Testis (tissue), 3 donors: ENCODE results near the gene ZKSCAN3. TPM values are rescaled to one million over a fixed set of nuclear protein-coding genes. Genes with fewer than 3 reads are reported as not detected.

Experiments
- DNase-seq: peaks from one replicate; pipeline ENCODE4 v3.0.0-alpha.2; 2019
- H3K27ac ChIP-seq, 2 donors: fragments of 200-600 bp; sonication (generic); one replicate each; pipeline ENCODE4 v1.5.1; 2019
- H3K27me3 ChIP-seq: fragments of 200-600 bp; sonication (generic); one replicate; pipeline ENCODE4 v1.5.1; 2019
- H3K36me3 ChIP-seq: fragments of 200-600 bp; sonication (generic); one replicate; pipeline ENCODE4 v1.5.1; 2017; ENCODE audit warnings: low read depth; ENCODE audit errors: missing control alignments
- H3K4me1 ChIP-seq: fragments of 200-600 bp; sonication (generic); one replicate; pipeline ENCODE4 v1.5.1; 2019
- H3K4me3 ChIP-seq, 2 donors: fragments of 200-600 bp; sonication (generic); one replicate each; pipeline ENCODE4 v1.5.1; 2017 to 2019
- H3K9me3 ChIP-seq: fragments of 200-600 bp; sonication (generic); one replicate; pipeline ENCODE4 v1.5.1; 2017
- CTCF ChIP-seq, 3 experiments: fragments of 450-650 bp in 2 of 3; fragments of 200-600 bp in 1 of 3; sonication (generic) in 1 of 3; IDR thresholded peaks; one replicate each; pipeline ENCODE4 v1.5.1; 2016 to 2019; ENCODE audit warnings: antibody characterized with exemption in 3 of 3, mild to moderate bottlenecking in 2 of 3, moderate library complexity in 1 of 3
- POLR2A ChIP-seq: fragments of 450-650 bp; IDR thresholded peaks from one replicate; pipeline ENCODE4 v1.6.1; 2017; ENCODE audit warnings: antibody characterized with exemption, mild to moderate bottlenecking, moderate library complexity
- WGBS, 2 donors: methylation state at CpG; one replicate each; pipeline ENCODE4 v1.1.5; 2018; 5-methylcytosine and 5-hydroxymethylcytosine counted together
- intact Hi-C: fragments of 100-400 bp; cut with DNase I; formaldehyde crosslinking; loops from one replicate; pipeline ENCODE4 v1.15.1; 2023; ENCODE audit warnings: low total_unique reads
- polyA plus RNA-seq: library from polyadenylated mRNA; stranded (reverse); fragments of 350-450 nt; fragmentation: Illumina TruSeq; extraction: RNeasy Lipid Tissue Mini Kit (QIAGEN cat#74804); gene quantifications from one replicate; pipeline ENCODE4 v1.2.3, GENCODE V29; 2014; ENCODE audit warnings: low read depth, low replicate concordance; ENCODE audit not compliant: insufficient read depth
- total RNA-seq, 2 donors: library from RNA; depleted of rRNA; stranded (reverse); fragments of >200 nt; gene quantifications; one replicate each; pipeline ENCODE4 v1.2.3, GENCODE V29; 2016

The ZKSCAN3 gene
- total and polyA plus RNA-seq, 3 donors from 2014 or later = 5.4 to 8.3 (median 8.1) TPM

GRCh38 chr6:28373925-28374324, 24.2 kb downstream of the ZKSCAN3 start:
- TF ChIP-seq POLR2A (no peak), CTCF (IDR thresholded peaks at IDR 0.05) (no peak)
- H3K4me3 ChIP-seq = no peak overlapping the region
- no peak for DNase-seq
- no peak overlapping the region for H3K27ac ChIP-seq
- WGBS, 2 donors = 73 to 83% methylated on average over 1 of the region's 1 CpG
- H3K27me3 ChIP-seq = no peaks in the 10 kb centered on the region
- no peaks in the 10 kb centered on the region for H3K4me1 ChIP-seq
- H3K9me3 ChIP-seq = no peaks in the 10 kb centered on the region
- no peaks in the 10 kb centered on the region for H3K36me3 ChIP-seq
- intact Hi-C loops = no loop called here

DNA sequence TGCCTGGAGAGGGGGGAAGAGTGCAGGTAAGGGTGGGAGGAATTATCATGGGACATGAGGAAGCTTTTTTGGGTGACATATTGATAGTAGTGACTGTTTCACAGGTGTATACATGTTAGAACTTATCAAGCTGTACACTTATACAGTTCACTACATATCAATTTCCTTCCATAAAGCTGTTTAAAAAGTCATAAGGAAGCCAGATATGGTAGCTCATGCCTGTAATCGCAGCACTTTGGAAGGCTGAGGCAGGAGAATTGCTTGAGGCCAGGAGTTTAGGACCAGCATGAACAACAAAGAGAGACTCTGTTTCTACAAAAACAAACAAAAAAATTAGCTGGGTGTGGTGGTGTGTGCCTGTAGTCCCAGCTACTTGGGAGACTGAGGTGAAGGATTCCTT, 28.1 kb downstream of the ZKSCAN3 start:
- WGBS, 2 donors = 95 to 100% methylated on average over 1 of the region's 1 CpG
- intact Hi-C loops = no loop called here

DNA sequence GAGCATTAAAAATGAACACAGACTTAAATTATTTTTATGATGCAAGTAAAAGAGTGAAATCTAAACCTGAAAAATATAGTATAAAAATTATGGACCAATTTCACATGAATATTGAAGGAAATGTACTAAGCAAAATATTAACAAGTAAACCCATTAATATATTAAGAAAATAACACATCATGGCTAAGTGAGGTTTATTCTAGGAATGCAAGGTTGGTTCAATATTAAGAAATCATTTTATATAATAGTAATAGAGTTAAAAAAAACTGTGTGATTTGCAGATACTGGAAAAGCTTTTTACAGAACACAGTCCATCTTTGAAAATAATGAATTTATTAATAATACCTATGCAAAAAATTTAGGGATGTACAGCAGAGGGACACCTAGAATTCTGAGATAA, 28.9 kb downstream of the ZKSCAN3 start:
- no peak for DNase-seq
- Histone ChIP-seq H3K27ac (no peak overlapping the region), H3K4me1 (no peaks in the 10 kb centered on the region), H3K4me3 (no peak overlapping the region), H3K27me3 (no peaks in the 10 kb centered on the region), H3K36me3 (no peaks in the 10 kb centered on the region), H3K9me3 (no peaks in the 10 kb centered on the region)
- intact Hi-C loops = no loop called here
- TF ChIP-seq CTCF (IDR thresholded peaks at IDR 0.05) = no peak
- no peak for TF ChIP-seq POLR2A

More for the DNA sequence above, 28.1 kb downstream of the ZKSCAN3 start:
- Histone ChIP-seq H3K27me3 (no peaks in the 10 kb centered on the region), H3K9me3 (no peaks in the 10 kb centered on the region), H3K27ac (no peak overlapping the region), H3K36me3 (no peaks in the 10 kb centered on the region), H3K4me1 (no peaks in the 10 kb centered on the region), H3K4me3 (no peak overlapping the region)
- TF ChIP-seq CTCF (IDR thresholded peaks at IDR 0.05) = no peak
- TF ChIP-seq POLR2A = no peak
- DNase-seq = no peak

DNA sequence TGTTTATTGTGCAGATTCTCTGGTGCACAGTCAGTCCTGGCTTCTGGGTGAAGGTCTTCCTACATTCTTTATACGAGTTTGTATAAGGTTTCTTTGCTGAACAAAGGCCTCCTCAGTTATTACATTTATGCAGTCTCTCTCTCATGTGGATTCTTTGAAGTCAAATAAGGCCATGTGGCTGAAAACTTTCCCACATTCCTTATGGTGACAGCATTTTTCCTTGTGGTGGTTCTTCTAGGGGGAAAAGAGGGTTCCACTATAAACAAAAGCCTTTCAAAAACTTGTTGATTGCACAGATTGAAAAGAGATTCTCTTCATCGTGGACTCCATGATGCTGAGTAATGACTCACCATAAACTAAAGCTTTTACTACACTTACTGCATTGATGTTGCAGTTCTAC, 30.6 kb downstream of the ZKSCAN3 start:
- TF ChIP-seq CTCF (IDR thresholded peaks at IDR 0.05) (no peak), POLR2A (no peak)

More for the DNA sequence above, 30.6 kb downstream of the ZKSCAN3 start:
- H3K36me3 ChIP-seq = no peaks in the 10 kb centered on the region
- no peaks in the 10 kb centered on the region for H3K4me1 ChIP-seq
- H3K27ac ChIP-seq = no peak overlapping the region
- WGBS, 2 donors = 92 to 95% methylated on average over 2 of the region's 2 CpGs
- intact Hi-C loops = no loop called here
- H3K27me3 ChIP-seq = no peaks in the 10 kb centered on the region
- H3K9me3 ChIP-seq = no peaks in the 10 kb centered on the region
- H3K4me3 ChIP-seq = no peak overlapping the region
- no peak for DNase-seq
